GM21717 (cell line): ENCODE results near the gene PIP5KL1.

ENCODE experiments used
- ATAC-seq: cut with Tn5 transposase; IDR thresholded peaks from one replicate; pipeline ENCODE4 v1.9.1; 2021; ENCODE audit warnings: mild to moderate bottlenecking, moderate library complexity; ENCODE audit not compliant: unreplicated experiment

PIP5KL1 gene

GRCh38 chr9:127916720-127917581, 13.6 kb downstream of the PIP5KL1 start, which contains the start of gene ST6GALNAC4:
ST6GALNAC4 (minus strand) TSS chr9:127917041; CDS start chr9:127916419, 622 bp downstream.
- ATAC-seq: peak; percentile 52

GRCh38 chr9:127915801-127916719, 14.5 kb downstream of the PIP5KL1 start:
- no peak for ATAC-seq

- no peak for ATAC-seq
These were observed 15.2 kb downstream of the PIP5KL1 start for GRCh38 chr9:127915325-127915752.

GRCh38 chr9:127913682-127914081, 16.9 kb downstream of the PIP5KL1 start:
- ATAC-seq: no peak

GRCh38 chr9:127912882-127913281, 17.7 kb downstream of the PIP5KL1 start:
- no peak for ATAC-seq

- ATAC-seq: no peak
These were observed 18.3 kb downstream of the PIP5KL1 start for GRCh38 chr9:127912296-127912695.

GRCh38 chr9:127910613-127911205, 19.9 kb downstream of the PIP5KL1 start:
- no peak for ATAC-seq

GRCh38 chr9:127909839-127910273, 20.7 kb downstream of the PIP5KL1 start:
- no peak for ATAC-seq

- ATAC-seq: no peak
These were observed 22.0 kb downstream of the PIP5KL1 start for GRCh38 chr9:127908660-127908926.

- ATAC-seq: no peak
These were observed 22.5 kb downstream of the PIP5KL1 start for GRCh38 chr9:127907867-127908659.

- peak; percentile 36 for ATAC-seq
These were observed 24.8 kb downstream of the PIP5KL1 start for GRCh38 chr9:127905788-127906191.

GRCh38 chr9:127905004-127905728, 25.4 kb downstream of the PIP5KL1 start:
- ATAC-seq: no peak

GRCh38 chr9:127904561-127905003, 26.0 kb downstream of the PIP5KL1 start:
- no peak for ATAC-seq

- no peak for ATAC-seq
These were observed 26.8 kb downstream of the PIP5KL1 start for GRCh38 chr9:127903557-127904475.

- peak; percentile 53 for ATAC-seq
These were observed 31.2 kb downstream of the PIP5KL1 start, which contains the start of gene ST6GALNAC6 for GRCh38 chr9:127899128-127899943. ST6GALNAC6 (minus strand) TSS chr9:127899603; CDS start chr9:127897981, 1,622 bp downstream.

GRCh38 chr9:127898433-127899127, 32.0 kb downstream of the PIP5KL1 start:
- peak; percentile 17 for ATAC-seq

- no peak for ATAC-seq
These were observed 33.3 kb downstream of the PIP5KL1 start for GRCh38 chr9:127897193-127897692.
